OCI-LY7 (cell line): ENCODE data around the gene GAST. TPM values are rescaled to one million over a fixed set of nuclear protein-coding genes. Genes with fewer than 3 reads are reported as not detected.

ENCODE experiments used
- BruUV-seq: library from RNA; stranded (reverse); fragments of 400-500 nt; replicated peaks from 2 replicates; lab custom pipeline; 2021; lab: Mats Ljungman, UMichigan
- CTCF ChIA-PET: fragments of 300-600 bp; sonication (Branson Sonifier 250); formaldehyde crosslinking; loops from one replicate; lab custom pipeline; 2022; ENCODE audit warnings: antibody characterized with exemption; ENCODE audit not compliant: unreplicated experiment; lab: Charles Lee
- POLR2A ChIA-PET: fragments of 300-600 bp; sonication (Branson Sonifier 250); formaldehyde crosslinking; loops from one replicate; lab custom pipeline; 2022; ENCODE audit warnings: antibody characterized with exemption; lab: Charles Lee
- DNase-seq: peaks from one replicate; pipeline ENCODE4 v3.0.0-alpha.2; 2015; ENCODE audit warnings: low spot score
- H2AFZ ChIP-seq: fragments of 200-600 bp; sonication (generic), shearing (Covaris generic); 2 replicates; pipeline ENCODE4 v1.6.1; 2014; ENCODE audit warnings: mild to moderate bottlenecking, antibody characterized with exemption, low read length, moderate library complexity
- H3K27ac ChIP-seq: fragments of 200-600 bp; sonication (generic); 2 replicates; pipeline ENCODE4 v1.5.1; 2014; ENCODE audit warnings: mixed run types, low read depth, mild to moderate bottlenecking, moderate library complexity, low read length, inconsistent platforms; ENCODE audit not compliant: poor library complexity, severe bottlenecking
- H3K36me3 ChIP-seq: fragments of 200-600 bp; sonication (generic); 2 replicates; pipeline ENCODE4 v1.6.1; 2014; ENCODE audit warnings: mild to moderate bottlenecking, antibody characterized with exemption, low read length, moderate library complexity, mixed read lengths; ENCODE audit not compliant: insufficient read depth
- H3K4me1 ChIP-seq: fragments of 200-600 bp; sonication (generic); 2 replicates; pipeline ENCODE4 v1.5.1; 2014; ENCODE audit warnings: mild to moderate bottlenecking, low read length; ENCODE audit not compliant: insufficient read depth, poor library complexity, severe bottlenecking
- H3K4me2 ChIP-seq: fragments of 200-600 bp; sonication (generic); 2 replicates; pipeline ENCODE4 v1.6.1; 2014; ENCODE audit warnings: mild to moderate bottlenecking, low read length
- H3K4me3 ChIP-seq: fragments of 200-600 bp; sonication (generic); 2 replicates; pipeline ENCODE4 v1.5.1; 2014; ENCODE audit warnings: mild to moderate bottlenecking, low read depth, low read length; ENCODE audit not compliant: poor library complexity, severe bottlenecking
- H3K79me2 ChIP-seq: fragments of 200-600 bp; sonication (generic); 2 replicates; pipeline ENCODE4 v1.6.1; 2016; ENCODE audit warnings: low read depth, mild to moderate bottlenecking, low read length, moderate library complexity, mixed read lengths; ENCODE audit not compliant: insufficient read depth
- H3K9me2 ChIP-seq: fragments of 200-600 bp; sonication (generic); 2 replicates; pipeline ENCODE4 v1.6.1; 2016; ENCODE audit warnings: mild to moderate bottlenecking, low read length, mixed read lengths; ENCODE audit not compliant: insufficient read depth
- H3K9me3 ChIP-seq: fragments of 200-600 bp; sonication (generic); 2 replicates; pipeline ENCODE4 v1.6.1; 2014; ENCODE audit warnings: mild to moderate bottlenecking, mixed run types, low read length, mixed read lengths
- H4K20me1 ChIP-seq: fragments of 200-600 bp; sonication (generic); 2 replicates; pipeline ENCODE4 v1.6.1; 2014; ENCODE audit warnings: mild to moderate bottlenecking, antibody characterized with exemption, low read length, moderate library complexity, mixed read lengths; ENCODE audit not compliant: insufficient read depth
- CTCF ChIP-seq: fragments of 200-600 bp; sonication (generic); conservative IDR thresholded peaks from 2 replicates; pipeline ENCODE4 v1.5.1; 2014; ENCODE audit warnings: mild to moderate bottlenecking, antibody characterized with exemption, low read length, moderate library complexity, mixed read lengths
- EZH2phosphoT487 ChIP-seq: fragments of 200-600 bp; sonication (generic); IDR thresholded peaks from 2 replicates; pipeline ENCODE4 v1.6.1; 2018; ENCODE audit warnings: low read depth, borderline replicate concordance, mild to moderate bottlenecking, mixed run types, antibody characterized with exemption, low read length, moderate library complexity, mixed read lengths
- intact Hi-C: fragments of 100-400 bp; cut with micrococcal nuclease; formaldehyde crosslinking; loops from one replicate; pipeline ENCODE4 v1.10.0; 2022; ENCODE audit not compliant: unreplicated experiment
- total RNA-seq, 2 experiments: library from RNA; depleted of rRNA in 1 of 2; stranded (reverse); fragments of >200 nt in 1 of 2; shearing (Covaris generic) in 1 of 2; gene quantifications; 2 replicates each; pipeline ENCODE4 v1.2.3, GENCODE V29; 2014 to 2022

GAST gene
- total RNA-seq, 2 experiments from 2014 or later, result not detected

GRCh38 chr17:41734949-41735313, 22.8 kb downstream of the GAST start:
- no TSS peak for BruUV-seq
- H3K9me2 ChIP-seq, result no peaks in the 10 kb centered on the region
- ChIA-PET POLR2A (no interaction called here), CTCF (no interaction called here)
- peaks cover 11% of the 10 kb centered on the region for H3K4me1 ChIP-seq
- intact Hi-C loops, result loop anchor here (5.0 to 10.0 kb wide), 2 partner anchors 132 to 380 kb away; partner anchors contain the start of genes DHX58 and KLHL11
- H3K27ac ChIP-seq, result no peak overlapping the region
- no peaks in the 10 kb centered on the region for H3K36me3 ChIP-seq
- no peak overlapping the region for H2AFZ ChIP-seq
- H3K4me2 ChIP-seq, result no peak overlapping the region
- no peaks in the 10 kb centered on the region for H3K9me3 ChIP-seq
- DNase-seq, result no peak
- no peaks in the 10 kb centered on the region for H3K79me2 ChIP-seq
- TF ChIP-seq EZH2phosphoT487 (no peak), CTCF (no peak)
- no peaks in the 10 kb centered on the region for H4K20me1 ChIP-seq
- H3K4me3 ChIP-seq, result no peak overlapping the region

- no peaks in the 10 kb centered on the region for H3K9me3 ChIP-seq
- CTCF ChIA-PET, result no interaction called here
- no peaks in the 10 kb centered on the region for H4K20me1 ChIP-seq
- no peak for DNase-seq
- H3K4me3 ChIP-seq, result no peak overlapping the region
- POLR2A ChIA-PET, result no interaction called here
- no TSS peak for BruUV-seq
- H3K4me2 ChIP-seq, result no peak overlapping the region
- intact Hi-C loops, result loop anchor here (5.0 to 10.0 kb wide), 2 partner anchors 132 to 379 kb away; partner anchors contain the start of genes DHX58 and KLHL11
- TF ChIP-seq EZH2phosphoT487 (no peak), CTCF (no peak)
- no peaks in the 10 kb centered on the region for H3K9me2 ChIP-seq
- H3K36me3 ChIP-seq, result no peaks in the 10 kb centered on the region
- peaks cover 11% of the 10 kb centered on the region for H3K4me1 ChIP-seq
- H3K79me2 ChIP-seq, result no peaks in the 10 kb centered on the region
- H3K27ac ChIP-seq, result no peak overlapping the region
- H2AFZ ChIP-seq, result no peak overlapping the region
These were observed 23.6 kb downstream of the GAST start for GRCh38 chr17:41735744-41736143.

- Histone ChIP-seq H3K4me3 (no peak overlapping the region), H2AFZ (no peak overlapping the region), H3K9me2 (no peaks in the 10 kb centered on the region), H3K27ac (no peak overlapping the region), H4K20me1 (no peaks in the 10 kb centered on the region), H3K36me3 (no peaks in the 10 kb centered on the region), H3K4me1 (peaks cover 4% of the 10 kb centered on the region), H3K79me2 (no peaks in the 10 kb centered on the region), H3K4me2 (no peak overlapping the region), H3K9me3 (no peaks in the 10 kb centered on the region)
- ChIA-PET CTCF (no interaction called here), POLR2A (no interaction called here)
- no peak for DNase-seq
- intact Hi-C loops, result loop anchor here (5.0 to 10.0 kb wide), 2 partner anchors 130 to 378 kb away; partner anchors contain the start of genes DHX58 and KLHL11
- TF ChIP-seq EZH2phosphoT487 (no peak), CTCF (no peak)
- no TSS peak for BruUV-seq
These were observed 25.0 kb downstream of the GAST start for GRCh38 chr17:41736983-41737679.
